HL-60/S4 treated with retinoic acid at 250 ng/mL for 4 days and 3 days (cell line): ENCODE measurements around the gene METTL13.

Source experiments
- in situ Hi-C: fragments of 300-500 bp; cut with MboI; formaldehyde crosslinking; loops from 2 replicates; pipeline ENCODE4 v1.7.0; 2022; ENCODE audit warnings: low sequenced_read_pairs

METTL13 gene, protein sequence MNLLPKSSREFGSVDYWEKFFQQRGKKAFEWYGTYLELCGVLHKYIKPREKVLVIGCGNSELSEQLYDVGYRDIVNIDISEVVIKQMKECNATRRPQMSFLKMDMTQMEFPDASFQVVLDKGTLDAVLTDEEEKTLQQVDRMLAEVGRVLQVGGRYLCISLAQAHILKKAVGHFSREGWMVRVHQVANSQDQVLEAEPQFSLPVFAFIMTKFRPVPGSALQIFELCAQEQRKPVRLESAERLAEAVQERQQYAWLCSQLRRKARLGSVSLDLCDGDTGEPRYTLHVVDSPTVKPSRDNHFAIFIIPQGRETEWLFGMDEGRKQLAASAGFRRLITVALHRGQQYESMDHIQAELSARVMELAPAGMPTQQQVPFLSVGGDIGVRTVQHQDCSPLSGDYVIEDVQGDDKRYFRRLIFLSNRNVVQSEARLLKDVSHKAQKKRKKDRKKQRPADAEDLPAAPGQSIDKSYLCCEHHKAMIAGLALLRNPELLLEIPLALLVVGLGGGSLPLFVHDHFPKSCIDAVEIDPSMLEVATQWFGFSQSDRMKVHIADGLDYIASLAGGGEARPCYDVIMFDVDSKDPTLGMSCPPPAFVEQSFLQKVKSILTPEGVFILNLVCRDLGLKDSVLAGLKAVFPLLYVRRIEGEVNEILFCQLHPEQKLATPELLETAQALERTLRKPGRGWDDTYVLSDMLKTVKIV

DNA sequence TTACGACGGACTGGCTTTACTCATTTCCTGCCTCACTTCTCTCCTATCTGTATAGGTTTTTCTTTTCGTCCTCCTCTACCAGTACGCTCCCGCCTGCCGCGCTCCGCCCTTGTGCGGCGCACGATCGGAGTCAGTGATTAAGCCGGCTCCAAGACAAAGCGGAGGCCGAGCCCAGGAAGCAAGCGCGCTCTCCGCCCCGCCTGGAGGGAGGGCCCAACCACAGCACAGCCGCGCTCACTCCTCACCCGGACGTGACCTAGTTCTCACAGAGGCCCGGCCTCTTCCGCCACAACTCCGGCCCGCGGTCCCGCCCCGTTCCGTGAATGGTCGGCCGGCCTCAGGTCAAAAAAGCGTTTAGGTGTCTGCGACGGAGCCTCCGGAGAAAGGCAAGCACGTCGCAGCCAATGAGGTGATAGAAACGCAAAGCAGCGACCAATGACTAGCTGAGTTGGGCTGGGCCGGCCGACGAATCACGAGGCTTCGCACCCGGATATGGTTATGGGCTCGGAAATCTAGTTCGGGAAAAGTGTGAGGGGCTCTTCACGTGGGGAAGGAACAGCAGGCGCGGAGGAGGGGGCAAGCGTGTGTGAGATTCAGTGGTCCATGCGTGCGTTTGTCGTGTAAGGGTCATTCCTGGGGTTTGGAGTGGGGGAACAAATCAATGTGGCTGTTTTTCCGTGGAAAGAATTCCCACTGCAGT, at the start of gene METTL13:
METTL13 (plus strand) TSS at position 485 of the 700 bp plus-strand sequence. CDS start 308 bp downstream, outside the sequence.
- in situ Hi-C loops = no loop called here

DNA sequence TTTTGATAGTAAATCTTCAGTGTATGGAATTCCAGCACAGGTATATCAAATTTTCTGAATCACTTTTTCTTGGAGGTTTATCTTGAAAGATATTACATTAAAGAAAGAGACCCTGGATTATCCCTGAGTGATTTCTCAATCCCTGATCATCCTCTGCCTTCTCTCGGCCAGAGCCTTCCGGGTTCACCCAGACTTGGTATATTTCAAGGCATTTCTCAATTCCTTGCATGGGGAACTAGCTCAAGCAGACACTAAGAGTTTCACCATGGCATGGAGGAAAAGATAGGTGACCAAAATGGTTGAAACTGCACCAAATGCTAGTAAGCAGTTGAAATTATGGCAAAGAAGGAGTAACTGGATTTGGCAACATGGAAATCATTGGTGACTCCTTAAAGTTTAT, 45.3 kb upstream of the METTL13 start:
- in situ Hi-C loops = no loop called here

DNA sequence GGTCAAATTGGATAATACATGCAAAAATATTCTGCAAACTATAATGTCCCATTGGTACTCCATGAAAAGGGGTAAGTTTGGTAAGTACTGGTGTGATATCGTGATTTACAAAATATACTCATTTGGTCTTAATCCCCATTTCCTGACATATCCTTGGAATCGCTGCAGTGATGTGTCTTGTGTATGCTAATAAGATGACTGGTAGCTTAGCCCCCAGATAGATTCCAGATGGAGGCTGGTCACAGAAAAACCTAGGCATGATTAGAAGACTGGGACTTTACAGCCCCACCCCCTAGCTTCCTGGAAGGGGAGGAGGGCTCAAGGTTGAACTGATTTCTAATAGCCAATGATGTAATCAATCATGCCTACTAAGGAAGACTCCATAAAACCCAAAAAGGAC, 42.5 kb upstream of the METTL13 start:
- in situ Hi-C loops = no loop called here

DNA sequence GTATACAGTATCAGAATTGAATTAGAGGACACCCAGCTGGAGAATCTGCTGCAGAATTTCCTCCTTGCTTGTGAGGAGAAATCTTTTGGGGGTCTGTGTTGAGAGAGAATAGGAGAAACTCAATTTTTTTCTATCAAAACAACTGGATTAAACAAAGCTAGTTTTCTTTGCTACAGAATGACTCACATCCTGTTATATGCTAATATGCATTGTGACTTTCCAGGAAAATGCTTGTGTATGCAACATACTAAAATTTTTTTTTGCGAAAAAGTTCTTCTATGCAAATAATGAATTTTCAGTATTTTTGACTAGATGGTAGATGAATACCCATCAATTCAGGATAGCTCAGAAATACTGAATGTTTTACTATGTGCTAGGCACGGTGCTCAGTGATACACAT, 41.8 kb upstream of the METTL13 start:
- in situ Hi-C loops = no loop called here

DNA sequence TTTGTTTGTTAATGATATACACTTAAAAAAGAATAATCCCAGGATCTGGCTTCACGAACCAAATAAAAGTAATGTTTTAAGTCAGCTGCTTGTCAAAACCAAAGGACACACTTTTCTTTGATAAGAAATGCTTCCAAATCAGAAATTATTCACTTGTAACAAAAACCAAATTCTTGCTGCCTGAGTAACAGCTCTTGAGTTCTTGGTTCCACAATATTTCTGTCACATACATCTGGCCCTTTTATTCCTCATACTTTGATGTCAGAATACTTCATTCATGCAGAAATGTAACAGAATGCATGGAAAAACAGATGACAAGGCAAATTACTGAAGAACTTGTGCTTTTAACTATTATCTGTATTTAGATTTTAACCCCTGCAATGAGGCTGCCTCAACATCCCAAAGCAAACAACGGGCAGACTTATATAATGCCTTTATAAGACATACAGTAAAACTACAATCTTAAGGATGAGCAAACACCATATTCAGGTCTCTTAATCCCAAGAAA, 41.0 kb upstream of the METTL13 start:
- in situ Hi-C loops = no loop called here

DNA sequence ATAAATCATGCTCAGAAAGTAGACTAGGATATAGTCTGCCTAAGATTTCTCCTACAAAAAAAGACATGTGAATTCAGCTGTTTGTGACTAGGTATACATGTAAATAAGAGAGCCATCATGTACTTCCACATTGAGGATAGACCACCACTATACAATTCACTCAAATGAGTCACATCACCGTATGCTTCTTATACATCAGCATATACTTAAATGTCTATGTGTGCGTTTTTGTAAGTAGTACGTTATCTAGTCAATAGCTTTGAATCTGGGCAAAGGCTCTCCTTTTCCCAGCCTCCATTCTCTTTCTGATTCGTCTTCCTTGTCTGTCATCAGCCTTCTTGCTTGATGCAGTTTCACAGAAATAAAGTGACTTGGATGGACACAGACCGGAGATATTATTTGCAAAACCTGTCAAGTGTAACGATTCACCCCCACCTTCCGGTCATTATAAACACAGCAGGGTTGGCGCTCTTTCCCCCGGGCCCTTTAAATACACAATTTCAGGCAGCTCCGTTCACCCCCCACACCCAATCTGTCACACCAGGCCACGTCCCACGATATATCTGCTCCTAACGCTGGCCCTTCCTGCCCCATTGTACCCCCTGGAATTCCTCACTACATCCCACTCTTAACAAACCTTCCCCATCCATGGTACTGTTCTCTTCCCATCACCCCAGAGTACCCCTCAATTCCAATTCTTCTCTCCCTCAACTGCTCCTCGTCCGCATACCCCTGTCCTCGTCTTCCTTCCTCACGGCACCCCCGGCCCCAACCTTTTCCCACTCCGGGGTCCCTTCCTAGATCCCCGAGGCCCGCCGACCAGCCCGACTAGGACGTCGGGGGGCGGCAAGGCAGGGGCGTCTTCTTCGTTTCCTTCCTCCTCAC, 40.2 kb upstream of the METTL13 start:
- in situ Hi-C loops = no loop called here

DNA sequence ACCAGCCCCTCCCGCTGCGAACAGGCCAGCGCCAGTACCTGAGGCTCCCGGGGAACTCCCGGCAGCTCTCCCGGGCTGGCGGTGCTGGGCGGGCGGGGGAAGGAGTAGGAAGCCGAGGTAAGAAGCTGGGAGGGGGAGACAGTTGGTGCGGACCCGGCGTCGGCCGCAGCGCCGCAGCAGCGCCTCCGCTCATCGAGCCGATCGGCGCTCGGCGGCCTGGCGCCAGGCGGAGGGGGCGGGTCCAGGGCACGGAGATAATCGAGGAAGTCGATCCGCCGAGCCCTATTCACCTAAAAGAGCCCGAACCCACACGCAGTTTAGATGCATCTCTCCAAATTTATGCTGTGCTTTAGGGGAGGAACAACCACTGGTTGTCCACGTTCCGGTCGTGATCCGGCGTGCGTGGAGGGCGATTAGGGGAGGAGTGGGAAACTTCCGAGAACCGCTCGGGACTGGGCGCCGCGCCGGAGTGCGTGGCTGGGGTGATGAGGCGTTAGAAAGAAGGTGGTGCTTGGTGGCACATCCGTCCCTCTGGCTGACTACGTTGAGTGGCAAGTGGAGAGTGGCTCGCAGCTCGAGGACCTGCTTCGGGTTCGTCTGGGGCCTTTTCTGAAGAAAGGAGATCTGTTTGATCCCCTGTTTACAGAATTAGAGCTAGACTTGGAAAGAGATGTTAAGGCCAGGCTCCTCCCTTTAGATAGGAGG, 39.4 kb upstream of the METTL13 start, which contains the start of gene VAMP4:
VAMP4 (minus strand) TSS at position 194 of the 705 bp plus-strand sequence. CDS start 3,651 bp downstream, outside the sequence.
- in situ Hi-C loops = no loop called here

DNA sequence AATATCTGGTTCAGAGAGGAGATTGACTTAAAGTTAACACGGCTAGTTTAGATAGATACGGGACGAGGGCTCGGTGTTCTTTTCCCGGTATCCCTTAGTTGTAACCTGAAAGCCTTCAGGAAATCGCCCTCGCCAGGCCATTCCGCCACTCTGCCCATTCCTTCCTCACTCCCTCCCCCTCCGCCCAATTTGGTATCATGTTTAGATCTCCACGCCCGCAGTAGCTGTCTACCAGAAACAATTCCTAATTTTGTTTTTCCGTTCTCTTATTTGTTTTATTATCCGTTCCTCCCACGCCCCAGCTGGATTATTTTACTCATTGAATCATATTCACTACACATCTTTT, 38.9 kb upstream of the METTL13 start:
- in situ Hi-C loops = no loop called here

DNA sequence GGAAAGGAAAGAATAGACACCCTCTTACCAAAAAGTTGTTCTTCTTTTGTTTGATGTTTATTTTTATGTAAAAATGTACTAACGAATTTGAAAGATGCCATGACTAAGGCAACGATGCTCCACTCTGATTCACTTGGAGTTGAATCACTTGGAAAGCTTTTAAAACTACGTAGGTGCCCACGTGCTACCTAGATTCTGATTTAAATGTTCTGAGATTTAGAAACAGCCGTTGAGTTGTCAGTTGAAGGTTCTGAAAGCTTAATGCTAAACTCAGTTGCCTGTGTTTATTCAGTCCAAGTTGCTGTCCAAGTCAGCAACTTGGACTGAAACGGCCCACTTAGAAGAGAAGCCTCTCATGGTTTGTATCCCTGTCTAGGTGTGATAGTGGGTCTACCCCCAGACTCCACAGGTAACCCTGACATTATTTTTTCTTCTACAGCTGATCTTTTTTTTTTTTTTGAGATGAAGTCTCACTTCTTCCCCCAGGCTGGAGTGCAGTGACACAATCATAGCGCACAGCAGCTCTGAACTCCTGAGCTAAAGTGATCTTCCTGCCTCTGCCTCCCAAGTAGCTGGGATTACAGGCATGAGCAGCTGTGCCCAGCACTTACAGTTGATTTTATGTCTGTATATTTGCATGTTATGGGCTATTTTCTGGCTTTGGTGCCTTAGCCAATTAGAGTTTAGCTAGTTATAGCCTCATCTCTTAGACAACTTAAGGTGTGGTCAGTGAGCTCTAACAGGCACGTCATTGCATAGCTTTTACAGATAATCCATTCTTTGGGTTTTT, 38.2 kb upstream of the METTL13 start:
- in situ Hi-C loops = no loop called here

GRCh38 chr1:171744986-171745385, 36.5 kb upstream of the METTL13 start:
- in situ Hi-C loops = no loop called here

GRCh38 chr1:171748651-171749050, 32.8 kb upstream of the METTL13 start:
- in situ Hi-C loops = no loop called here

DNA sequence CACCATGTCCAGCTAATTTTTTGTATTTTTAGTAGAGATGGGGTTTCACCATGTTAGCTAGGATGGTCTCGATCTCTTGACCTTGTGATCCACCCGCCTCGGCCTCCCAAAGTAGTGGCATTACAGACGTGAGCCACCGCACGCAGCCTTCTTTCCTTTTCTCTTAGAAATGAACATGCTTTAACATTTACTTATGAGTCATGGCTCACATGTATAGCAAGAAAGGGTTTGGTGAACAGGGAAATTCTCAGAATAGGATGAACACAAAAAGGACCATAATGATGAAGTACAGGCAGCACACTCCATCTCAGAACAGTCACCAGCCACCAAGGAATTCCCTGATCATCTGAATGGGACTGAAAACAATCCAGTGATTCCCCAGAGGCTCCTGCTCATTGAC, 30.2 kb upstream of the METTL13 start:
- in situ Hi-C loops = no loop called here

GRCh38 chr1:171753182-171753581, 28.3 kb upstream of the METTL13 start:
- in situ Hi-C loops = no loop called here

- in situ Hi-C loops = no loop called here
Observed at GRCh38 chr1:171753685-171754352, 27.6 kb upstream of the METTL13 start.

DNA sequence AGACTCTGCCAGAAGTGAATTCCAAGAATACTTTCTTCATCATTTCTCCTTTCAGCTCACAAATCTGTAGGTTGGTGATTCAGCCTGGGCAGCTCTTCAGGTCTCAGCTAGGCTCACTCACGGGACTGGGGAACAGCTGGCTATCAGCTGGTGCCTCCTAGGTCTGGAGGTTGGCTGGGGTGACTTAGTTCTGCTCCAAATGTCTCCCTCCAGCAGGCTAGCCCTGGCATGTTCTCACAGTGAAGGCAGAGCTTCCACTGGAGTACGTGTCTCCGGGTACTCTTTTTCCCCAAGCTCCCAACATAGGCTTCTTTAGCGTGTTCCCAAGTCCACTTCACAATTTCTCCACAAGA, 27.1 kb upstream of the METTL13 start:
- in situ Hi-C loops = no loop called here

DNA sequence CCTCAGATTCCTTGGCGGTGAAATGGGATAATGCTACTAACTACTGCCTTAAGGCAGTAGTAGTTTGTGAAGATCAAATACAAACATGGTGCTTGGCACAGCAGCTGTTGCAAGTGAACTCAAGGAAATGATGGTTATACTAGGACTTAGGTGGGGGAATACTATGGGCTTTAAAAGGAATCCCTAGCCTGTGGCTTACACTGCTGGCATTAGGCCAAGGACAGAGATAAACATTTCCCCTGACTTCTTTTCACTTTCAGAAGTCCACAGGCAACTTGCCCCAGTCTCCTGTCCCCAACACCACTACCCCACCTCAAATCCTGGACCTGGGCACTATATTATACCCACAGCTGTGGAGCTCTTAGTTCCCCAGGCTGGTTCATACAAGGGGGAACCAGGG, 26.5 kb upstream of the METTL13 start:
- in situ Hi-C loops = no loop called here

- in situ Hi-C loops = no loop called here
Observed at GRCh38 chr1:171756856-171757255, 24.6 kb upstream of the METTL13 start.

DNA sequence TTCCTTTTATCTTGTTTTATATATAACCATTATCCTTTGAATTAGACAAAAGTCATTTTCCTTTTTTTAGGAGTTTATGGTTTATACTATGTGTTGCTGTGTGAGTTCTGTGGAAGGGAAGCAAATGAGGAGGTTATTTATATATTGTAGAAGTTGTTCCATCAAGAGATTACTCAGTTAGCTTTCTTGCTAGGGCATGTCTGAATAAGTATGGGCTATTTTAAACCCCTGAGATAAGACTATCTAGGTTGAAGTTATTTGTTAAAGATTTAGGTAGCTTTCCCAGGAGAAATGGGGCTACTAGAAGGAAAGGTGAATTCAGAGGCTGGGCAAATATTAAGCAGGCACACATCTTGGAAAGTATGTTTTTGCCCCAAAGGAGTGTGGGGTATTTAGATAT, 23.4 kb upstream of the METTL13 start:
- in situ Hi-C loops = no loop called here

GRCh38 chr1:171762143-171762563, 19.3 kb upstream of the METTL13 start:
- in situ Hi-C loops = no loop called here
